Right atrium auricular region (tissue), 2 donors: ENCODE data around the gene COL5A2. TPM values are rescaled to one million over a fixed set of nuclear protein-coding genes. Genes with fewer than 3 reads are reported as not detected.

ENCODE experiments used
- DNase-seq: peaks from one replicate; pipeline ENCODE4 v3.0.0-alpha.2; 2019; ENCODE audit warnings: low spot score
- H3K27ac ChIP-seq, 2 donors: fragments of 200-600 bp; sonication (generic); 1 replicate in 1 of 2; 2 replicates in 1 of 2; pipeline ENCODE4 v1.5.1; 2016 to 2019
- H3K27me3 ChIP-seq, 2 donors: fragments of 200-600 bp; sonication (generic); one replicate each; pipeline versions ENCODE4 v1.5.1 to v1.6.0; 2017 to 2019
- H3K36me3 ChIP-seq: fragments of 200-600 bp; sonication (generic); one replicate; pipeline ENCODE4 v1.5.1; 2016
- H3K4me1 ChIP-seq, 2 donors: fragments of 200-600 bp; sonication (generic); one replicate each; pipeline versions ENCODE4 v1.5.1 to v1.6.0; 2017 to 2019
- H3K4me3 ChIP-seq, 2 donors: fragments of 200-600 bp; sonication (generic); 1 replicate in 1 of 2; 2 replicates in 1 of 2; pipeline ENCODE4 v1.5.1; 2017 to 2019; ENCODE audit warnings: mild to moderate bottlenecking in 1 of 2, moderate library complexity in 1 of 2
- H3K9me3 ChIP-seq, 2 donors: fragments of 200-600 bp; sonication (generic); one replicate each; pipeline ENCODE4 v1.5.1; 2019
- total RNA-seq, 2 donors: library from RNA; depleted of rRNA; stranded (reverse); fragments of >200 nt; gene quantifications; one replicate each; pipeline ENCODE4 v1.1.0, GENCODE V29; 2016
- TF ChIP-seq, protein P1 (sequence below), 2 donors: fragments of 200-600 bp; sonication (generic); IDR thresholded peaks; one replicate each; pipeline ENCODE4 v1.5.1; 2019; ENCODE audit warnings: antibody characterized with exemption in 2 of 2

COL5A2 gene
- total RNA-seq, 2 donors from 2014 or later: 15.8 to 24.8 TPM

DNA sequence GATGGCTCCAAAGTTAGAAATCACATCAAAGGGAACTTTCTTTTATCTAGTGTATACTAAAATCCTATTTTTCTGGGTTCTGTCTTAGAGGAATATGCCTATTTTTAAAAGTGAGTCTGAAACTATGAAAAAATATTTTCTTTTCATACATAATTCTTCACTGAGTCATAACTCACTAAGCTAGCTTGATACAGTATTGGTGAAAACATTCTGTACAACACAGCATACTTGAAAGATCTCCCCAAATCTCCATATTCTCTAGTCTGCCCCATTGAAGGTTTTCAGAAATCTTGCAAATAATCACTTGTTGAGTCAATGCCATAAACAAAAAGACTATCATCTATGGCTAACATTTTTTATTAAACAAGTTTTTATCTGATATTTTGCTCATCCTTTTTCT is 160.9 kb downstream of the COL5A2 start:
- no peaks in the 10 kb centered on the region for H3K9me3 ChIP-seq
- TF ChIP-seq, protein P1, sequence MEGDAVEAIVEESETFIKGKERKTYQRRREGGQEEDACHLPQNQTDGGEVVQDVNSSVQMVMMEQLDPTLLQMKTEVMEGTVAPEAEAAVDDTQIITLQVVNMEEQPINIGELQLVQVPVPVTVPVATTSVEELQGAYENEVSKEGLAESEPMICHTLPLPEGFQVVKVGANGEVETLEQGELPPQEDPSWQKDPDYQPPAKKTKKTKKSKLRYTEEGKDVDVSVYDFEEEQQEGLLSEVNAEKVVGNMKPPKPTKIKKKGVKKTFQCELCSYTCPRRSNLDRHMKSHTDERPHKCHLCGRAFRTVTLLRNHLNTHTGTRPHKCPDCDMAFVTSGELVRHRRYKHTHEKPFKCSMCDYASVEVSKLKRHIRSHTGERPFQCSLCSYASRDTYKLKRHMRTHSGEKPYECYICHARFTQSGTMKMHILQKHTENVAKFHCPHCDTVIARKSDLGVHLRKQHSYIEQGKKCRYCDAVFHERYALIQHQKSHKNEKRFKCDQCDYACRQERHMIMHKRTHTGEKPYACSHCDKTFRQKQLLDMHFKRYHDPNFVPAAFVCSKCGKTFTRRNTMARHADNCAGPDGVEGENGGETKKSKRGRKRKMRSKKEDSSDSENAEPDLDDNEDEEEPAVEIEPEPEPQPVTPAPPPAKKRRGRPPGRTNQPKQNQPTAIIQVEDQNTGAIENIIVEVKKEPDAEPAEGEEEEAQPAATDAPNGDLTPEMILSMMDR (IDR thresholded peaks at IDR 0.05): no peak
- no peak overlapping the region for H3K27ac ChIP-seq
- no peaks in the 10 kb centered on the region for H3K36me3 ChIP-seq
- no peaks in the 10 kb centered on the region for H3K27me3 ChIP-seq
- no peaks in the 10 kb centered on the region for H3K4me1 ChIP-seq
- no peak for DNase-seq
- no peak overlapping the region for H3K4me3 ChIP-seq

- Histone ChIP-seq H3K27me3 (no peaks in the 10 kb centered on the region), H3K4me1 (no peaks in the 10 kb centered on the region), H3K36me3 (no peaks in the 10 kb centered on the region), H3K27ac (no peak overlapping the region), H3K4me3 (no peak overlapping the region), H3K9me3 (no peaks in the 10 kb centered on the region)
- TF ChIP-seq, protein P1 (IDR thresholded peaks at IDR 0.05): no peak
- DNase-seq: no peak
Observed at GRCh38 chr2:189016311-189016861, 163.2 kb downstream of the COL5A2 start.

- no peak for DNase-seq
- H3K4me3 ChIP-seq: no peak overlapping the region
- no peaks in the 10 kb centered on the region for H3K27me3 ChIP-seq
- H3K9me3 ChIP-seq: no peaks in the 10 kb centered on the region
- no peak overlapping the region for H3K27ac ChIP-seq
- H3K4me1 ChIP-seq: no peaks in the 10 kb centered on the region
- H3K36me3 ChIP-seq: peaks cover 4% of the 10 kb centered on the region
- TF ChIP-seq, protein P1 (IDR thresholded peaks at IDR 0.05): no peak
Observed at GRCh38 chr2:189015359-189015758, 164.2 kb downstream of the COL5A2 start.

DNA sequence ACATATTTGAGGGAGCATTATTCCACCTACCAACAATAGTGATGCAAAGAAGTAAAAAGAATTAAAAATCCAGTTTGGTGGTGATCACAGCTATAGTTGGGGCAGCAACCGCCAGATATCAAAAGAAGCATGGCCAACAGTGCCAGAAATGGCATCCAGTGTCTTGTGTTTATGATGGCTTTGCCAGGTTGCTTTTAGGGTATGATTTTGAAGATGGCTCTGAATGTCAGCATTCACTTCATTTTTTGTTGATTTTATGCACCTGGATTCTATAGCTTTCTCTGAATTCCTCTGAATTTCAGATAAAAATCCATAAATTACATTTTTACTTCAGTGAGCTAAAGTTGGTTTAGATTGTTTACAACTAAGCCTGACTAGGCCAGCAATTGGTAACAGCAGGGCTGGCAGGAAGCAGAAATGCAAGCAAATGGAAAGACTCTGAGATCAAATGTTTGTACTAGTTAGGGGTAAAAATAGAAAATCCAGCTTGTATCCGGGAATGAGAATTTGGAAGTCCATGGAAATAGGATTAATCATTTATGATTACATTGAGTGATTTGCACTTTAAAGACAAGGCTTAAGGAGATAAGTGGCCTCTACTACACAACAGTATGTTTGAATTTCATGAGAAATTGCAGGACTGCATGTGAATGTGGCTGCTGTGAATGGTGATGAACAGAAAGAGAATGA is 165.0 kb downstream of the COL5A2 start:
- no peaks in the 10 kb centered on the region for H3K4me1 ChIP-seq
- no peak for DNase-seq
- no peak overlapping the region for H3K4me3 ChIP-seq
- H3K36me3 ChIP-seq: peaks cover 4% of the 10 kb centered on the region
- H3K27ac ChIP-seq: peak overlapping the region; percentile 9 to 46
- TF ChIP-seq, protein P1 (IDR thresholded peaks at IDR 0.05): no peak
- H3K9me3 ChIP-seq: no peaks in the 10 kb centered on the region
- H3K27me3 ChIP-seq: no peaks in the 10 kb centered on the region

GRCh38 chr2:189013671-189014448 is 165.7 kb downstream of the COL5A2 start:
- Histone ChIP-seq H3K36me3 (peaks cover 9% of the 10 kb centered on the region), H3K9me3 (no peaks in the 10 kb centered on the region), H3K4me1 (no peaks in the 10 kb centered on the region), H3K27ac (peak overlapping the region; percentile 9 to 46), H3K27me3 (no peaks in the 10 kb centered on the region), H3K4me3 (no peak overlapping the region)
- TF ChIP-seq, protein P1 (IDR thresholded peaks at IDR 0.05): no peak
- DNase-seq: no peak
